HepG2 (cell line): ENCODE data around the gene DNAAF1. TPM values are rescaled to one million over a fixed set of nuclear protein-coding genes. Genes with fewer than 3 reads are reported as not detected.

Experiments used
- ATAC-seq: fragments of 200-7000 bp; cut with Tn5 transposase; 3 replicates; pipeline ENCODE4 v1.9.1; 2020; ENCODE audit warnings: mild to moderate bottlenecking, moderate library complexity
- BruUV-seq: library from RNA; stranded (reverse); fragments of 400-500 nt; replicated peaks from 2 replicates; lab custom pipeline; 2021; lab: Mats Ljungman, UMichigan
- CTCF ChIA-PET: fragments of 300-600 bp; formaldehyde crosslinking; extraction: SDS; loops from one replicate; lab custom pipeline; 2021; ENCODE audit warnings: low total read pairs, inconsistent platforms, low intra/inter-chr PET ratio; lab: Yijun Ruan, JAX
- POLR2A ChIA-PET: fragments of 350-600 bp; sonication (Branson Sonifier 250); formaldehyde crosslinking; loops from one replicate; lab custom pipeline; 2020; ENCODE audit warnings: antibody characterized with exemption, inconsistent platforms; lab: Yijun Ruan, JAX
- DNase-seq: peaks from one replicate; pipeline ENCODE4 v3.0.0-alpha.2; 2015; ENCODE audit warnings: low spot score
- FAIRE-seq: peaks from 3 replicates; lab custom pipeline; 2011; peaks lifted over from hg19 to GRCh38; lab: Jason Lieb, UNC
- H2AFZ ChIP-seq: one replicate; pipeline ENCODE4 v1.6.1; 2011; ENCODE audit warnings: low read length, inconsistent platforms
- H3K27ac ChIP-seq: fragments of 300-600 bp; 3 replicates; pipeline ENCODE4 v1.8.0; 2011; ENCODE audit warnings: mixed run types, mild to moderate bottlenecking, mixed read lengths, low read length, inconsistent platforms; ENCODE audit not compliant: insufficient read depth; ENCODE audit errors: extremely low read length
- H3K27me3 ChIP-seq, 2 experiments: fragments of 200-600 bp in 1 of 2; 2 replicates in 1 of 2; 3 replicates in 1 of 2; pipeline versions ENCODE4 v1.6.0 to v1.8.0; 2011; ENCODE audit warnings: low read length in 2 of 2, mild to moderate bottlenecking in 2 of 2, moderate library complexity in 2 of 2, inconsistent platforms in 1 of 2; ENCODE audit not compliant: insufficient read depth in 2 of 2, control insufficient read depth in 1 of 2
- H3K36me3 ChIP-seq, 2 experiments: fragments of 200-600 bp in 1 of 2; replicated peaks in 1 of 2; 2 replicates in 1 of 2; 3 replicates in 1 of 2; pipeline versions ENCODE4 v1.5.1 to v1.8.0; 2011; ENCODE audit warnings: low read length in 2 of 2, inconsistent platforms in 1 of 2; ENCODE audit not compliant: insufficient read depth in 2 of 2, control insufficient read depth in 1 of 2
- H3K4me1 ChIP-seq: 2 replicates; pipeline ENCODE4 v1.5.1; 2012; ENCODE audit warnings: low read length, inconsistent platforms; ENCODE audit not compliant: insufficient read depth
- H3K4me2 ChIP-seq: 2 replicates; pipeline ENCODE4 v1.6.0; 2011; ENCODE audit warnings: low read depth, low read length, inconsistent platforms
- H3K4me3 ChIP-seq, 3 experiments: fragments of 200-600 bp in 1 of 3; sonication (generic), shearing (Covaris generic) in 1 of 3; replicated peaks in 1 of 3; 2 replicates each; pipeline ENCODE4 v1.5.1; 2011 to 2016; ENCODE audit warnings: low read length in 3 of 3, inconsistent platforms in 2 of 3, low read depth in 2 of 3, mild to moderate bottlenecking in 2 of 3, control low read depth in 1 of 3, mixed read lengths in 1 of 3; ENCODE audit not compliant: insufficient read depth in 1 of 3
- H3K79me2 ChIP-seq: one replicate; pipeline ENCODE4 v1.6.1; 2011; ENCODE audit warnings: low read length, inconsistent platforms; ENCODE audit not compliant: insufficient read depth
- H3K9ac ChIP-seq: 2 replicates; pipeline ENCODE4 v1.6.0; 2011; ENCODE audit warnings: mild to moderate bottlenecking, low read depth, low read length, inconsistent platforms; ENCODE audit not compliant: insufficient read depth
- H3K9me3 ChIP-seq: 2 replicates; pipeline ENCODE4 v1.5.1; 2012; ENCODE audit warnings: mild to moderate bottlenecking, low read length
- H4K20me1 ChIP-seq: 2 replicates; pipeline ENCODE4 v1.6.0; 2011; ENCODE audit warnings: inconsistent platforms, mild to moderate bottlenecking, low read length, moderate library complexity; ENCODE audit not compliant: insufficient read depth
- CEBPB ChIP-seq: IDR thresholded peaks from 2 replicates; pipeline ENCODE4 v1.6.1; 2011; ENCODE audit warnings: low read depth, low read length, improper control_type of control experiment, borderline replicate concordance
- CREB1 ChIP-seq, 2 experiments: fragments of 450-650 bp in 1 of 2; IDR thresholded peaks; 2 replicates each; pipeline ENCODE4 v1.6.1; 2016 to 2017; ENCODE audit warnings: control low read depth in 1 of 2, mild to moderate bottlenecking in 1 of 2, missing compliant biosample characterization in 1 of 2, missing genetic modification characterization in 1 of 2
- FOSL2 ChIP-seq: sonication (generic); formaldehyde crosslinking; IDR thresholded peaks from 2 replicates; pipeline ENCODE4 v1.4.0; 2020; ENCODE audit warnings: missing genetic modification reagents
- HCFC1 ChIP-seq: fragments of 150-350 bp; IDR thresholded peaks from 2 replicates; pipeline ENCODE4 v1.6.1; 2014; ENCODE audit warnings: low read depth, low read length
- KDM5A ChIP-seq: fragments of 200-600 bp; sonication (generic); IDR thresholded peaks from 2 replicates; pipeline ENCODE4 v1.7.0; 2018; ENCODE audit warnings: antibody characterized with exemption, mild to moderate bottlenecking, low read length, borderline replicate concordance
- SP4 ChIP-seq: sonication (generic); formaldehyde crosslinking; IDR thresholded peaks from 2 replicates; pipeline ENCODE4 v1.8.1; 2023; ENCODE audit warnings: mild to moderate bottlenecking, missing genetic modification reagents
- ZBTB38 ChIP-seq: sonication (generic); formaldehyde crosslinking; IDR thresholded peaks from 2 replicates; pipeline ENCODE4 v1.5.1; 2020; ENCODE audit warnings: mild to moderate bottlenecking, missing genetic modification reagents
- ZNF274 ChIP-seq: sonication (generic); formaldehyde crosslinking; IDR thresholded peaks from 2 replicates; pipeline ENCODE4 v1.5.1; 2020; ENCODE audit warnings: mild to moderate bottlenecking, missing genetic modification reagents
- ZNF292 ChIP-seq: sonication (generic); formaldehyde crosslinking; IDR thresholded peaks from 2 replicates; pipeline ENCODE4 v1.8.1; 2022; ENCODE audit warnings: mild to moderate bottlenecking, low read depth, missing genetic modification reagents, borderline replicate concordance
- ZNF3 ChIP-seq: IDR thresholded peaks from 2 replicates; pipeline ENCODE4 v1.7.0; 2017; ENCODE audit warnings: inconsistent platforms
- ZNF44 ChIP-seq: sonication (generic); formaldehyde crosslinking; IDR thresholded peaks from 2 replicates; pipeline ENCODE4 v1.5.1; 2020; ENCODE audit warnings: mild to moderate bottlenecking, missing genetic modification reagents
- ZNF746 ChIP-seq: sonication (generic); formaldehyde crosslinking; IDR thresholded peaks from 2 replicates; pipeline ENCODE4 v1.8.0; 2022; ENCODE audit warnings: mild to moderate bottlenecking, missing genetic modification reagents
- WGBS: methylation state at CpG from one replicate; pipeline ENCODE4 v1.1.6; 2017; ENCODE audit warnings: low lambda C conversion rate; 5-methylcytosine and 5-hydroxymethylcytosine counted together
- in situ Hi-C: cut with HindIII; loops from 2 replicates; pipeline ENCODE4 v1.10.0; 2017; ENCODE audit warnings: low pct_unique_long_range_greater_than_20kb; ENCODE audit not compliant: extremely low pct_ligation_motif_present
- intact Hi-C: fragments of 100-400 bp; cut with micrococcal nuclease; formaldehyde crosslinking; loops from one replicate; pipeline ENCODE4 v1.10.0; 2022; ENCODE audit not compliant: unreplicated experiment
- polyA plus RNA-seq, 8 experiments: library from polyadenylated mRNA; depleted of rRNA in 3 of 8; stranded (reverse) in 7 of 8; unstranded in 1 of 8; fragments of >200 nt; fragmentation: Illumina TruSeq in 4 of 8; extraction: Trizol in 4 of 8; gene quantifications; 2 replicates each; pipeline versions ENCODE4 v1.2.1 to v1.2.3, GENCODE V29; 2011 to 2016; ENCODE audit warnings: low read depth in 4 of 8, missing spikeins in 1 of 8, mixed read lengths in 1 of 8; ENCODE audit not compliant: insufficient read depth in 1 of 8
- total RNA-seq, 5 experiments: library from RNA; depleted of rRNA; stranded (reverse); fragments of >200 nt; fragmentation: Illumina TruSeq; extraction: Trizol; gene quantifications; 2 replicates each; pipeline ENCODE4 v1.2.3, GENCODE V29; 2016; ENCODE audit warnings: low read depth in 1 of 5
- TF ChIP-seq, protein P1 (sequence below): sonication (generic); formaldehyde crosslinking; IDR thresholded peaks from 2 replicates; pipeline ENCODE4 v1.5.0; 2020; ENCODE audit warnings: mild to moderate bottlenecking, missing genetic modification reagents
- TF ChIP-seq, protein P2 (sequence below): sonication (generic); formaldehyde crosslinking; IDR thresholded peaks from 2 replicates; pipeline ENCODE4 v1.9.0; 2021; ENCODE audit warnings: missing genetic modification reagents, mild to moderate bottlenecking, borderline replicate concordance
- TF ChIP-seq, protein P3 (sequence below): sonication (generic); formaldehyde crosslinking; IDR thresholded peaks from 2 replicates; pipeline ENCODE4 v1.5.0; 2020; ENCODE audit warnings: missing genetic modification reagents

The DNAAF1 gene
- total and polyA plus RNA-seq, 2 of the 13 experiments (the other 11 are each of a cell fraction or from before 2014, with no cell fraction given), result 0.04 TPM; not detected in 1

DNA sequence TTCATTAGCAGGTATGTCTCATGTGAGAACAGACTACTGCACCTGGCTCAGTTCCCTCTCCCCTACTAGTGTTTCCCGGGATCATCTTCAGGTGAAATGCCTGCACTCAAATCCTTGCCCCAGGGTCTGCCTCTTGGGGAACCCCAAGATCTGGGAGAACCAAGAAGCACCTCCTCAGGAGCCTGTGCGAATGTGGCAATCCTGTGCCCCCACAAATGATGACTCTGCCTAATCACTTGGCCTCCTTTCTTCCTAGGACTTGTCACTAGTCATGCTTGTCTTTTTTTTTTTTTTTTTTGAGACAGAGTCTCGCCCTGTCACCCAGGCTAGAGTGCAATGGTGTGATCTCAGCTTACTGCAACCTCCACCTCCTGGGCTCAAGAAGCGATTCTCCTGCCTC is 67.5 kb downstream of the DNAAF1 start (continued):
- TF ChIP-seq, protein P1, sequence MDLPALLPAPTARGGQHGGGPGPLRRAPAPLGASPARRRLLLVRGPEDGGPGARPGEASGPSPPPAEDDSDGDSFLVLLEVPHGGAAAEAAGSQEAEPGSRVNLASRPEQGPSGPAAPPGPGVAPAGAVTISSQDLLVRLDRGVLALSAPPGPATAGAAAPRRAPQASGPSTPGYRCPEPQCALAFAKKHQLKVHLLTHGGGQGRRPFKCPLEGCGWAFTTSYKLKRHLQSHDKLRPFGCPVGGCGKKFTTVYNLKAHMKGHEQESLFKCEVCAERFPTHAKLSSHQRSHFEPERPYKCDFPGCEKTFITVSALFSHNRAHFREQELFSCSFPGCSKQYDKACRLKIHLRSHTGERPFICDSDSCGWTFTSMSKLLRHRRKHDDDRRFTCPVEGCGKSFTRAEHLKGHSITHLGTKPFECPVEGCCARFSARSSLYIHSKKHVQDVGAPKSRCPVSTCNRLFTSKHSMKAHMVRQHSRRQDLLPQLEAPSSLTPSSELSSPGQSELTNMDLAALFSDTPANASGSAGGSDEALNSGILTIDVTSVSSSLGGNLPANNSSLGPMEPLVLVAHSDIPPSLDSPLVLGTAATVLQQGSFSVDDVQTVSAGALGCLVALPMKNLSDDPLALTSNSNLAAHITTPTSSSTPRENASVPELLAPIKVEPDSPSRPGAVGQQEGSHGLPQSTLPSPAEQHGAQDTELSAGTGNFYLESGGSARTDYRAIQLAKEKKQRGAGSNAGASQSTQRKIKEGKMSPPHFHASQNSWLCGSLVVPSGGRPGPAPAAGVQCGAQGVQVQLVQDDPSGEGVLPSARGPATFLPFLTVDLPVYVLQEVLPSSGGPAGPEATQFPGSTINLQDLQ (CRISPR knock-in tag), result no peak
- TF ChIP-seq, protein P2, sequence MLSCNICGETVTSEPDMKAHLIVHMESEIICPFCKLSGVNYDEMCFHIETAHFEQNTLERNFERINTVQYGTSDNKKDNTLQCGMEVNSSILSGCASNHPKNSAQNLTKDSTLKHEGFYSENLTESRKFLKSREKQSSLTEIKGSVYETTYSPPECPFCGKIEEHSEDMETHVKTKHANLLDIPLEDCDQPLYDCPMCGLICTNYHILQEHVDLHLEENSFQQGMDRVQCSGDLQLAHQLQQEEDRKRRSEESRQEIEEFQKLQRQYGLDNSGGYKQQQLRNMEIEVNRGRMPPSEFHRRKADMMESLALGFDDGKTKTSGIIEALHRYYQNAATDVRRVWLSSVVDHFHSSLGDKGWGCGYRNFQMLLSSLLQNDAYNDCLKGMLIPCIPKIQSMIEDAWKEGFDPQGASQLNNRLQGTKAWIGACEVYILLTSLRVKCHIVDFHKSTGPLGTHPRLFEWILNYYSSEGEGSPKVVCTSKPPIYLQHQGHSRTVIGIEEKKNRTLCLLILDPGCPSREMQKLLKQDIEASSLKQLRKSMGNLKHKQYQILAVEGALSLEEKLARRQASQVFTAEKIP (CRISPR knock-in tag), result no peak
- TF ChIP-seq ZNF274 (CRISPR knock-in tag), result no peak
- TF ChIP-seq ZNF746, result no peak
- TF ChIP-seq KDM5A, result no peak
- TF ChIP-seq ZBTB38 (CRISPR knock-in tag), result no peak
- no peak for TF ChIP-seq SP4 (CRISPR knock-in tag)
- no peak for TF ChIP-seq HCFC1
- TF ChIP-seq ZNF292, result no peak

GRCh38 chr16:84214451-84215066 is 69.5 kb downstream of the DNAAF1 start:
- ATAC-seq, result peak; percentile 48
- no peak for FAIRE-seq
- H3K9ac ChIP-seq, result no peak overlapping the region
- no peaks in the 10 kb centered on the region for H4K20me1 ChIP-seq
- ChIA-PET POLR2A (no interaction called here), CTCF (no interaction called here)
- H3K4me3 ChIP-seq, result no peak overlapping the region
- DNase-seq, result no peak
- H3K79me2 ChIP-seq, result no peaks in the 10 kb centered on the region
- 0 out of 2 replicates have a peak, but pooled peaks have one; percentile 14 for TF ChIP-seq CREB1 (IDR thresholded peaks at IDR 0.05)
- TF ChIP-seq CREB1 (CRISPR knock-in tag; IDR thresholded peaks at IDR 0.05), result no peak
- peak; percentile 81 for TF ChIP-seq FOSL2
- TF ChIP-seq, protein P3, sequence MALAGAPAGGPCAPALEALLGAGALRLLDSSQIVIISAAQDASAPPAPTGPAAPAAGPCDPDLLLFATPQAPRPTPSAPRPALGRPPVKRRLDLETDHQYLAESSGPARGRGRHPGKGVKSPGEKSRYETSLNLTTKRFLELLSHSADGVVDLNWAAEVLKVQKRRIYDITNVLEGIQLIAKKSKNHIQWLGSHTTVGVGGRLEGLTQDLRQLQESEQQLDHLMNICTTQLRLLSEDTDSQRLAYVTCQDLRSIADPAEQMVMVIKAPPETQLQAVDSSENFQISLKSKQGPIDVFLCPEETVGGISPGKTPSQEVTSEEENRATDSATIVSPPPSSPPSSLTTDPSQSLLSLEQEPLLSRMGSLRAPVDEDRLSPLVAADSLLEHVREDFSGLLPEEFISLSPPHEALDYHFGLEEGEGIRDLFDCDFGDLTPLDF (CRISPR knock-in tag), result no peak
- TF ChIP-seq ZNF3 (CRISPR knock-in tag), result no peak
- 0 out of 2 replicates have a peak, but pooled peaks have one; percentile 1 for TF ChIP-seq CEBPB
- no peak for TF ChIP-seq ZNF44 (CRISPR knock-in tag)
- 6% methylated on average over 13 of the region's 15 CpGs for WGBS
- no peak overlapping the region for H3K27ac ChIP-seq
- in situ Hi-C loops, result no loop called here
- BruUV-seq, result no TSS peak
- no peaks in the 10 kb centered on the region for H3K9me3 ChIP-seq
- intact Hi-C loops, result no loop called here
- no peaks in the 10 kb centered on the region for H3K4me1 ChIP-seq
- no peaks in the 10 kb centered on the region for H3K36me3 ChIP-seq
- H2AFZ ChIP-seq, result no peak overlapping the region
- peaks cover 2 to 35% of the 10 kb centered on the region in 2 experiments; a peak in 2 of 5 replicates for H3K27me3 ChIP-seq
- H3K4me2 ChIP-seq, result no peak overlapping the region
